Fibroblast of mammary gland (primary cell): ENCODE measurements around the gene ACACA.

Experiments used
- DNase-seq: peaks from one replicate; pipeline ENCODE4 v3.0.0-alpha.2; 2010; ENCODE audit warnings: low read depth
- H3K4me3 ChIP-seq: 2 replicates; pipeline ENCODE4 v1.5.1; 2011; ENCODE audit warnings: low read depth, mild to moderate bottlenecking, low read length, moderate library complexity; ENCODE audit not compliant: control insufficient read depth
- TF ChIP-seq, protein P1 (sequence below): conservative IDR thresholded peaks from 2 replicates; pipeline ENCODE4 v1.5.1; 2011; ENCODE audit warnings: low read depth, low read length, inconsistent platforms; ENCODE audit not compliant: control insufficient read depth, insufficient read depth

ACACA gene

DNA sequence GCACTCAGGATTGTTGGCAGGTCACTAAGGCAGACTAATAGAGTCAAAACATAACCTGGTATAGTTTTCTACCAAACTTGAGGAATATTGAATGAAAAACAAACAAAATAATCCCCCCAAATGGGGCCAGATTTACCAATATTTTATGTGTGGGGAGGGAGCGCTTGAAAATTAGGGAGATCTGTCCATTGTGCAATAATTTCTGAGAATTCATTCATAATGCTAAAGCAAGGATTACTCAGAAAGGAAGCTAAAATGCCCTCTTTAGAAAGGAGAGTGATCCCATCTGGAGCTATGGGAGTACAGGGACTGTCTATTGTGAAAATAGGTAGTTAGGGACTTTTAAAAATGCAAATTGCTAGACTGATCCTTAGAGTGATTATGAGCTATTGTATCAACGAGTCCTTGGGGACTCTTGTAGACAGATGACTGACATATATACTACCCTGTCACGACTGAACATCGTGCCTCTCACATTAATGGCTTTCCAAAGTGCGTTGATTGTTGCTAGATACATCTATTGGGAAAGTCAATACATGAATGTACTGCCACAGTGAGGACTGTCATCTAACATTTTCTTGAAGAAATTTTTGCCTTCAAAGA is 264.2 kb downstream of the ACACA start:
- DNase-seq, result no peak
- TF ChIP-seq, protein P1, sequence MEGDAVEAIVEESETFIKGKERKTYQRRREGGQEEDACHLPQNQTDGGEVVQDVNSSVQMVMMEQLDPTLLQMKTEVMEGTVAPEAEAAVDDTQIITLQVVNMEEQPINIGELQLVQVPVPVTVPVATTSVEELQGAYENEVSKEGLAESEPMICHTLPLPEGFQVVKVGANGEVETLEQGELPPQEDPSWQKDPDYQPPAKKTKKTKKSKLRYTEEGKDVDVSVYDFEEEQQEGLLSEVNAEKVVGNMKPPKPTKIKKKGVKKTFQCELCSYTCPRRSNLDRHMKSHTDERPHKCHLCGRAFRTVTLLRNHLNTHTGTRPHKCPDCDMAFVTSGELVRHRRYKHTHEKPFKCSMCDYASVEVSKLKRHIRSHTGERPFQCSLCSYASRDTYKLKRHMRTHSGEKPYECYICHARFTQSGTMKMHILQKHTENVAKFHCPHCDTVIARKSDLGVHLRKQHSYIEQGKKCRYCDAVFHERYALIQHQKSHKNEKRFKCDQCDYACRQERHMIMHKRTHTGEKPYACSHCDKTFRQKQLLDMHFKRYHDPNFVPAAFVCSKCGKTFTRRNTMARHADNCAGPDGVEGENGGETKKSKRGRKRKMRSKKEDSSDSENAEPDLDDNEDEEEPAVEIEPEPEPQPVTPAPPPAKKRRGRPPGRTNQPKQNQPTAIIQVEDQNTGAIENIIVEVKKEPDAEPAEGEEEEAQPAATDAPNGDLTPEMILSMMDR, result no peak
- H3K4me3 ChIP-seq, result no peak overlapping the region

DNA sequence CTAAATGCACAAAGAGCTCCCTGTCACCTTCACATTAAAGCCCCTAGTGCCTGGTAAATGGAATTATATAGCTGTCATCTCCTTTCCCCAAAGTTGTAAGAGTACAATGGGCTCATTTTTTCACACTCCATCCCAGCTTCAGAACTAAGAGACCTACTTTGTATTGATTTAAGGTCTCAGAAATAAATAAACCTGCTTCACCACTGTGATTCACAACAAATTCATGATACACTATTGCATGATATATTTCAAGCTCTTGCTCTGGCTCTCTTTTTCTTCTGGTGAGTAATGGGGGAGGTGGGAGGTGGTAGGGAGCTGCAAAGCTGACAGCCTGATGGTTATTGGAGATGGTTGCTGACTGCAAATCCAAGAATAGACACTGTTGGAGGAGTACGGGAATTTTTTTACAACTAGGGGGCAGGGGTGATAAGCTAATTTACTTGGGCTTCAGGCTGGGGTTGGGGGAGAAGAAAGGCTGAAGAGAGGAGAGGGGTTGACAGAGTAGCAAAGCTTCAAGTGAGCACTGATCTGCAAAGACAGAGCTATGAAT is 268.0 kb downstream of the ACACA start:
- TF ChIP-seq, protein P1, result no peak
- no peak for DNase-seq
- H3K4me3 ChIP-seq, result no peak overlapping the region

DNA sequence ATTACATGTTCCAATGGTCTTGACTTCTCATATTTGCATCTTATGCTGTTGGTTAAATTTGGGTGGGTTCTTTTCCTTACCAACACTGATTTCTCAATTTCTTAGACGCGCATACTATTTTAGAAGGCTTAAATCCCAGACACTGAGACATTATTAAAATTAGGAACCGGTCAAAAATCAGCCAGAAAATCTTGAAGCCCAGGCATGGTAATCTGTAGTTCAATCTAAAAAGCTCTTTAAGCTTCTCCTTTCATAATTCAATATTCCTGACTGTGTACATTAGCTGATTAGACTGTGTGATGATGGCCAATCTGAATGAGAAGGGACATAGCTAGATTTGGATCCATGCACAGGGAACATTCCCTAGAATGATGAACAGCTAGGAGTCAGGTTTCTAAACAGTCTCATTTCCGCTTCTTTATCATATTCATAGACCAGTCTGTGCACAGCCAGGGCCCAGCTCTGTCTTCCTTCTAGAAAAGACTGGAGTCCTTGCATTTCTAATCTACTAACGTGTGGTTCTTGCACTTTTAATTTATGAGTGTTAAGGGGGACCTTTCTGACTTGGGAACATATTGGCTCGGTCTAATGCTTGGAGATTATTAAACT is 268.6 kb downstream of the ACACA start:
- no peak overlapping the region for H3K4me3 ChIP-seq
- TF ChIP-seq, protein P1, result no peak
- DNase-seq, result no peak

DNA sequence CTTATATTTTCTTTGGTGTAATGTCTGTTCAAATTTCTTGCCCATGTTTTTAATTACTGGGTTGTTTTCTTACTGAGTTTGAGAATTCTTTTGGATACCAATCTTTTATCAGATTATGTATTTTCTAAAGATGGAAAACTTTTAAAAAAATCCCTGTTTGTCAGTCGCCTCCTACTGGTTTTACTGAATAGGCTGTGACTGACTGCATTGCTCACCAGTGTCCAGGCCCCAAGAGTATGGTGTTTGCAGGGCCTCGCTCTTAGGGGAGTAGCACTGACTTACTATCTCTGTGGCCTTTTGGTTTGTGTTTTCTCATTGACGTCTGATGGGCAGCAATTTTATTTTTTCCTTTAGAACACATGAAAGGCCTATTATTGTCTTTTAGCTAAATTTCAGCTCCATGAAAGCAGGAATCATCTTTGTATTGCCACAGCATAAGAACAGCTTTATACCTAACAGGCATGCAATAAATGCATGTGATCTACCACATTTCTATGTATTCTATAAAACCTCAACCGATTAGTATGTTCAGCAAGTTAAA is 269.5 kb downstream of the ACACA start:
- H3K4me3 ChIP-seq, result no peak overlapping the region
- TF ChIP-seq, protein P1, result no peak
- no peak for DNase-seq

DNA sequence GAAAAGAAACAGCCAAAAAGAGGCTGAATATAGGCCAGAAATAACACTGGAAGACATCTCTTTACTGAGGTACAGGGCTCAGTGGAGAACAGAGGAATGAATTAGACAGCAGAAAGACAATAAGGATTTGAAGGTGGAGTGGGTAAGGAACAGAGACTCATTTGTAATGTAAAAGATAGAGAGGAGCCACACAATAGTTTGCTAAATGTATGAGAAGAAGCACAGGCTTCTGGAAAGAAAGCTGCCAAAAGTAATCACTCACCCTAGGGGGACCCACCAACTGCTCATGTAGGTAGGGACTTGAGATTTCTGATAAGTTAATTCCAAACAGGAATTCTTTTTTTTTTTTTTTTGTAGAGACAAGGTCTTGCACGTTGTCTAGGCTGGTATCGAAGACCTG is 271.1 kb downstream of the ACACA start:
- TF ChIP-seq, protein P1, result no peak

DNA sequence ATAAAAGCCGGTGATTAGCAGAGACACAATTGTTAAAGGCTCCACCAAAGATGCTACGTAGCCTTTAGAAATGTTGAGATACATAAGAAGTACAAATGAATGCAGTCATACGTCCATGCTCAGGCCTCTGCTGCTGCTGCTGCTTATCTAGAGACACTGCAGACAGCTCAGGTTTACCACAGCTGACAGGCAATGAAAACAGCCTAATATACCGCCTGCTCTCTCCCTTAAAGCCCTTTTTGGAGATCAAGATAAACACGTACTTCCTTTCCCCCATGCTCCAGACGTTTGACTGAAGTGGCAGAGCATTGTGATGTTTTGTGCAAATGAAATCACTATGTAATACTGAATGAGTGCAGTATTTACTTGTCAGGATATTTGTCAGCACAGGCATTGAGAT is 272.6 kb downstream of the ACACA start:
- no peak for DNase-seq
- TF ChIP-seq, protein P1, result no peak
- no peak overlapping the region for H3K4me3 ChIP-seq

More for the DNA sequence above, 271.1 kb downstream of the ACACA start:
- no peak for DNase-seq
- no peak overlapping the region for H3K4me3 ChIP-seq
